HPDE6-E6E7 (cell line): ENCODE measurements around the gene CIAO3.
"Not testable (repeated sequence)": the region's sequence is repeated elsewhere in the genome, so short reads cannot be mapped to it uniquely, and the experiment has no call there.

Source experiments
- DNase-seq: peaks from one replicate; pipeline ENCODE4 v3.0.0; 2011; ENCODE audit warnings: missing footprints; ENCODE audit errors: extremely low spot score

The CIAO3 gene

DNA sequence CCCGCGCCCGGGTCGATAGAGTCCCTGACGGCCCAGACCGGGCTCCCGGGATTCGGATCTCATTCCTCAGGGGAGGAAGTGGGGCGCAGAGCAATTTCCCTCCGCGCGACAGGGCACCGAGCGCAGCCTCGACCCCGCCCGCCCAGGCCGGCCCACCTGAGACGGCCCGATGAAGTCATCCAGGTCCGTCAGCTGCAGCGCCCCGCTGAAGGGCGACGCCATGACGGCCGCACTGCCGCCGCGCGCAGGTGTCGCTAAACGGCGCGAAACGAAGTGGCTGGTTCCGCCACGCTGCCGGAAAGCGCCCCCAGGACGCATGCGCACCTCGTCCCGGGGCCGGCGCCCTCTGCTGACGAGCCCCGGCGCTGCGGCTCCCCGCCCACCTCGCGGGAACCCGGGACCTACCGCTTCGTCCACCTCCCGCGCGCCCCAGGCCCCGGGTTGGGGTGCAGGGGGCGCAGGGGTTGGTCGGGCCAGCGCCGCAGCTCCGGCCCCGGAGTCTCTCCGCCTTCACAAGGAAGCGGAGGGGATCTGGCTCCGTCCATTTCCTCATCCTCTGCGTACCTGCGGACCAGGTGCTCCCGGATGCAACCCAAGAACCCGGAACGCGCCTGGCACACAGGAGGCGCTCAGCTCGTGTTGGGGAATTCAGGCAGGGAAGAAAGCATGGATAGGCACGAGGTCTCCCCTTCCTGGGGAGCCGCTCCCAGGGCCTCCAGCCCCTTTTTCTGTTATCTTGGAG, at the start of gene CIAO3:
CIAO3 (minus strand) TSS at position 234 of the 742 bp plus-strand sequence; CDS start at position 222, 12 bp downstream.
- peak; percentile 76 for DNase-seq

DNA sequence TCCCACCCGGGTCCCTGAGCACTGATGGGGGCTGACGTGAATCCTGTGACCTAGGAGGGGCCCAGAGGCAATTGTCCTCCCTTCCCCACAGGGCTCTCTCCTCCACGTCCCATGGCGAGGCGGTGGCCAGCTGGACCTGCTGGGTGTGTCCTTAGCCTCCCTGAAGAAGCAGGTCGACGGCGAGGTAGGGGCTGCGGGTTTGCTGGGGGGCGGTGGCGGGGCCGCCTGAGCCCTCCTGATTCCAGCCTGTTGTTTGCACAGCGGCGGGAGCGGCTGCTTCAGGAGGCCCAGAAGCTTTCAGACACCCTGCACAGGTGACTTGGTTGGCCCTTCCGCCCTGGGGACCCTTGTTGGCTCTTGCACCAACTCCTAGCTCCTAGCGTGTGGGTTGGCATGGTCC, 49.3 kb upstream of the CIAO3 start:
- DNase-seq: no peak

DNA sequence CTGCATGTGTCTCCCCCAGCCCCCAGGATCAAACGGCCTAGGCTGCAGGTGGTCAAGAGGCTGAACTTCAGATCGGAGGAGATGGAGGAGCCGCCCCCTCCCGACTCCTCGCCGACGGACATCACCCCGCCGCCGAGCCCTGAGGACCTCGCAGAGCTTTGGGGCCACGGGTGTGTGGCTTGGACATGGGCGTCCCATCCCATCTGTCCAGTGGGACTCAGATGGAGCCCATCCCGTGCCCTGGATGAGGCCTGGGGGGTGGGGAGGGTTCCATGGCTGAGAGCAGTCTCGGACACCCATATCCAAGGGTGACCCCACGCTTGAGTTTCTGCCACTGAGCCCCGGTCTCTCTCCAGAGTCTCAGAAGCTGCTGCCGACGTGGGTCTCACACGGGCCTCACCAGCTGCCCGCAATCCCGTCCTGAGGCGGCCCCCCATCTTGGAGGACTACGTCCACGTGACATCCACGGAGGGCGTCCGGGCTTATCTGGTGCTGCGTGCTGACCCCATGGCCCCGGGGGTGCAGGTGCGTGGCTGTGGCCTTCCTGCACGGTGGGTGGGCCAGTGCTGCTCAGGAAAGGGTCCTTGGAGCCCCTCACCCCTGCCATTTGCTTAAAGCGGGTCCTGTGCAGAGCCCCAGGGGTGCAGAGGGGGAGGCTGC, 48.5 kb upstream of the CIAO3 start:
- DNase-seq: no peak

DNA sequence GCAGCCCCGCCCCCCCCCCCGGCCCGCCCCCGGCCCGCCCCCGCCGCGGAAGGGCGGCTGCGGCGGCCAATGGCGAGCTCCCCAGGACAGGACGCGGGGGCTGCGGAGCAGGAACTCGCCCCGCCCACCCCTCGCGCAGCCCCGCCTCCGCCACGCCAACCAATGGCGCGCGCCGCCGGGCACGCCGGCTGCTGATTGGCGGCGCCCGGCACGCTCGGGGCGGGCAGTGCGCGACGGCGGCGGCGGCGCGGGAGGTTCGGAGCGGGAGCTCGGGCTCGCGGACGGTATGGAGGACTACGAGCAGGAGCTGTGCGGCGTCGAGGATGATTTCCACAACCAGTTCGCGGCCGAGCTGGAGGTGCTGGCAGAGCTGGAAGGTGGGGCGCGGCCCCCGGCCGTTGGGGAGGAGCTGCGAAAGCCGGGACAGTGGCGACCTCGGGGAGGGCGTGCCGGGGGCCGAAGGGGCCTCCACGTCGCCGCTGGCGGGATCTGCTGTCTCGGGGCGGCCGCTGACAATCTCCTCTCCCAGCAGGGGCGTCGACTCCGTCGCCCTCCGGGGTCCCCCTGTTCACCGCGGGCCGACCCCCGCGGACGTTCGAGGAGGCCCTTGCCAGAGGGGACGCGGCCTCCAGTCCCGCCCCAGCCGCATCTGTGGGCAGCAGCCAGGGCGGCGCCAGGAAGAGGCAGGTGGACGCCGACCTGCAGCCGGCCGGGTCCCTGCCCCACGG, 47.8 kb upstream of the CIAO3 start, which contains the start of gene CHTF18:
CHTF18 (plus strand) TSS at position 222 of the 728 bp plus-strand sequence; CDS start at position 287, 65 bp downstream.
- DNase-seq: peak; percentile 92

DNA sequence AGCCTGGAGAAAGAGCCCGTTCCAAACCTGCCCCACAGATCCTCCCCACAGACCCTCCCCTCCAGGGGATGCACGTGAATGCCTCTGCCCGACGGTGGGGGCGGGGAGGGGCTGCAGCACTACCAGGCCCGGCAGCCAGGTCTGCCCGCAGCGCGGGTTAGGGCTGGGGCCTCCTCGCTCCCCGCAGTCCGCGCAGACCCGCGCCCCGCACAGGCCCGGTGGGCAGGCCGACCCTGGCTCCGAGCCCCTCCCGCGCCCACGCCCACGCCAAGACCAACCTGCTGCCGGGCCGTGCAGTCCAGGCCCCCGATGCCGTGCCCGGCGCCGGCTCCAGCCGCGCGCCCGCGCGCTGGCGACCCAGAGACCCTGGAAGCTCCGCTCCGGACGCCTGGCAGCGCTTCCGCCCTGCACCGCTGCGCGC, 47.2 kb upstream of the CIAO3 start, which contains the start of gene RPUSD1:
RPUSD1 (minus strand) TSS at position 404 of the 421 bp plus-strand sequence. CDS start 644 bp downstream, outside the sequence.
- DNase-seq: no peak

DNA sequence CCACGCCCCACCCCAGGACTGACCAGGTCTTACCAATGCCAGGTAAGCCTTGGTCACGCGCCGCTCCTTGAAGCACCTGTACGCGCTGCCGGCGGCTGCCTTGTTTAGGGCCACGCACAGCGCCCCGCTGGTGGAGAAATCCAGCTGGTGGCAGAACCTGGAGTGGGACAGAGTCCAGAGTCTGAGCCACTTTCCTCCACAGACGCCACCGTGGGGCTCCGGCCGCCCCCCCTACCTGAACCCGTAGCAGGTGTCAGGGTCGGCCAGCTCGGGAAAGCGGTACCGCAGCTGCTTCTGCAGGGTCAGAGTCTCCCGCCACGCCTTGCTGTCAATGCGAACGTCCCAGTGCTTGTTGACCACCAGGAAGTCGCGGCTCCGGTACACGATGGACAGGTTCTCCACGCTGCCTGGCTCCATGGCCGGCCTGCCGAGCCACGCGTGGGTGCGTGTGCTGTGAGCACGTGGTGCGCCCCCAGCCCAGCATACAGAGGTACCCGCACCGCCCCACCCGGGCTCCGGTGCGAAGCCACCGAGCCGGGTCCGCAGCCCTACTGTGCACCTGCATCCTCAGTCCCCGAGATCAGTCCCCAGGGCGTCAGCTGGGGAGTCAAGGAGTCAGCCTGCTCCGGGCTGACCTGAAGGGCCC, 46.6 kb upstream of the CIAO3 start:
- no peak for DNase-seq

DNA sequence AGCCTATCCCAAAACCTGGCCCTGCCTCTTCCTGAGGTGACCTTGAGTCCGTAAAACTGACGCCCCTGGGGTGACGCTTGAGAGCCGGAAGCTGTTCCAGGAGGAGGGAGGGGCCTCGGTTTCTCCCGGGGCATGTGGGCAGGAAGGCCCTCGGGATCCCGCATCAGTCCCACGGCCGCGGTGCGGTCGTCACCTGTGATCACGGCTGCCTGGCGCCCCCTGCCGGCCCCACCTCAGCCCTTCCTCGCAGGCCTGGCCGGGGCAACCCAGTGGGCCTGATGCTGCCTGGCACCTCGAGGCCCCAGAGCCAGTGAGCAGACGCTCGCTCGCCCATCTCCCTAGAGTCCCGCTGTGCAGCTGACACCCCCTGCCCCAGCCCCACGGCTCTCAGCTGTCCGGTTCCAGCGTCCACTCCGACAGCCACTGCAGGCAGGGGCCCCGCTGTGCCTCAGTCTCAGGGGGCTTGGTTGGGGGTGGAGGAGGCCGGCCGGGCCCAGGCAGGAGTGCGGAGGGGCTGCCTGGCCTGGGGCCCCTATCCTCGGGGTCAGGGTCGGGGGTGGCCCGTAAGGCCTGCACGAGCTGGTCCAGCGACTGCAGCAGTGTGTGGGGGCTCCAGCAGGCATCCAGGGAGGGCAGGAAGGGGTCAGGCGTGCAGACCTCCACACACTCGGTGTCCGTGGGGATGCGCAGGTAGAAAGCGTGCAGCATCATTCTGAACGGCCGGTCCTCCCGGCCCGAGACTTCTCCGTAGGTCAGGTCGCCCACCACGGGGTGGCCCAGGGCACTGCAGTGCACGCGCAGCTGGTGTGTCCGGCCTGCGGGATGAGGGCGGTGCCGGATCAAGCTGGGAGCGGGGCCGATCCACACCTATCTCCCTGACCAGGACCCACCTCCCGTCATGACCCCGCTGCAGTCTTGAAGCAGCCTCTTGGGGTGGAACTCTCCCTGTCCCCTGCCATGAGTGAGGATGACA, 45.1 kb upstream of the CIAO3 start:
- DNase-seq: no peak

DNA sequence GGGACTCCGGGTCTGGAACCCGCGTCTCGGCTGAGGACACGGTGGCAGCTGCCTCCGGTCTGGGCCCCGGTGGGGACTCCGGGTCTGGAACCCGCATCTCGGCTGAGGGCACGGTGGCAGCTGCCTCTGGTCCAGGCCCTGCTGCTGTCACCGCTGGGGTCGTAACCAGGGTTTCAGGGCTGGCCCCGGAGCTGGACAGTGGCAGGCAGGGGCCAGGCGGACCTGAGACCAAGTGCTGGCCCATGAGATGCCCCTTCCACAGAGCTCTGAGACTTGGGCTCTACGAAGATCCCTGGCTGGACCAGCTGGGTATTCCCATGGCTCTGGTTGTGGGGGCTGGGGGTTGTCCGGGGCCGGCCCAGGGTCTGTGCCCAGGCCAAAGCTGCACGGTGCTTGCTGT, 43.6 kb upstream of the CIAO3 start:
- no peak for DNase-seq

DNA sequence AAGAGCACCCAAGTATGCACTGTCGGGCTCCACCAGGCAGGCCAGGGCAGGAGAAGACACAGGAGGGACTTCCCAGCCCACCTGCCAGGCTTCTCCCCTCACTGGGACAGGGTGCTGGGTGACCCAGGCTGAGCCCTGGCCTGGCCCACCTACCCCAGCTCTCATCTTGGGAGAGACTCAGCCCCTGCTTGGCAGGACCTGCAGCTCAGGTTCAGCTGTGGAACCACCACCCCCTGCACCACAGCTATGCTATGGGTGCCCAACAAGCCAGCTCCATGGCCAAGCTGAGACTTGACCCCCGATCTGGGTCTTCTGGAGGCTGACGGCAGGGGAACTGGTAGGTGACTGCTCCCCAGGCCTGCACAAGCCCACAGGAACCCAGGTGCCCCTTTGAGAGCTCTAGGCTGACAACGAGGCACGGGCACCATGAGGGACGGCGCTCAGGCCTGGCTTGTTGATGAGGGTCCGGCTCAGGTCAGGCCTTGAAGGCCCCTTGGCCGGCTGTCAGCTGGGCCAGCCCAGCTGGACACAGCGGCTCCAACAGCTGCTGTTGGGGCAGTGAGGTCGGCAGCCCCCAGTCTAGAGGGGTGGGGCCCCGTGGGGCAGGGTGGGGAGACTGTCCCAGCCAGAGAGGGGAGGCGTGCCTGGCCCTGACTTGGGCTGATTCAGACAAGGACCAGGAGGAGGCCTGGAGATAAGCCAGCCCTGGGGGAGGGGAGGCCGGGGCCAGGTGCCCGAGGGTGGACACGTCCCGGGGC, 42.8 kb upstream of the CIAO3 start:
- no peak for DNase-seq

DNA sequence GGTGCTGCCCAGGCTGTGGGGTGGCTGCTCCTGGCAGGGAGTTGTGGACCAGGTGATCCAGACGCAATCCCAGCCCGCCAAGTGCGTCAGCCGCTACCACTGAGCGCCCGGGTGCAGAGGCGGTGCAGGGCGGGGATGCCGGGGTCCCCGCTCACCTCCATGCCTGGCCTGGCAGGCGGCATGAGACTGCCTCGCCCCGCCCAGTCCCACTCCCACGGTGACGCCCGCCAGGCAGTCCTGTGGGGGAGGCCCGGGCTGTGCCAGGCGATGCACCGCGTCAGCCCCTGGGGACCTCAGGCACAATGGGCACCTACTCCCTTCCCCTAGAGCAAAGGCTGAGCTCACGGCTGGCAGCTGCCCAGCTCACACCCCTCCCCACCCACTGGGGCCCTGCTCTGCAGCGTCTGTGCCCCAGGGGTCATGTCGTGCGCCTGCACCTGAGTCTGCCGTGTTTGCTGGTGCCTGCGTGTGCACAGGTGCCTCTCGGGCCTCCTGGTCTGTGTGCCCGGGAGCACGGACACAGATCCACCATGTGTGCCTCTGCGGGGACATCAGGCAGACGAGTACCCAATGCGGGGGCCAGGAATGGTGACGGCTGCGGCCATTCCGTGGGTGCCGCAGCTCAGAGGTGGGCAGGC, 42.1 kb upstream of the CIAO3 start:
- DNase-seq: peak; percentile 64

DNA sequence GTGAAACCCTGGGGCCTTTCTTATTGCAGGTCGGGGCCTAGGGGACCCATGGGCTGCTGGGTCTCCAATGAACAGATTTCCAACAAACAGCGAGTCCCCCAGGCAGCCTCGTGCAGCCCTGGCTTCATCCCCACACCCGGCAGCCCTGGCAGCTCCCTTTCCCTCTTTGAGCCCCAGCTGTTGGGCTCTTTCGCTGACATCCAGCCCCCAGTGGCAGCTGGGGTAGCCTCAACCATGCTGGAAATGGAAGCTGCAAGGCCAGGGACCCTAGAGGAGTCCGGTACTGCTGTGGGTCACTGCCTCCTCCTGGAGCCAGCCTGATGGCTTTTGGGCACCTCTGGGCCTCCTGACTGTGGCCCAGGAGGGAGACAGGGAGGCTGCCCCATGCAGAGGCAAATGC, 41.5 kb upstream of the CIAO3 start:
- DNase-seq: no peak

DNA sequence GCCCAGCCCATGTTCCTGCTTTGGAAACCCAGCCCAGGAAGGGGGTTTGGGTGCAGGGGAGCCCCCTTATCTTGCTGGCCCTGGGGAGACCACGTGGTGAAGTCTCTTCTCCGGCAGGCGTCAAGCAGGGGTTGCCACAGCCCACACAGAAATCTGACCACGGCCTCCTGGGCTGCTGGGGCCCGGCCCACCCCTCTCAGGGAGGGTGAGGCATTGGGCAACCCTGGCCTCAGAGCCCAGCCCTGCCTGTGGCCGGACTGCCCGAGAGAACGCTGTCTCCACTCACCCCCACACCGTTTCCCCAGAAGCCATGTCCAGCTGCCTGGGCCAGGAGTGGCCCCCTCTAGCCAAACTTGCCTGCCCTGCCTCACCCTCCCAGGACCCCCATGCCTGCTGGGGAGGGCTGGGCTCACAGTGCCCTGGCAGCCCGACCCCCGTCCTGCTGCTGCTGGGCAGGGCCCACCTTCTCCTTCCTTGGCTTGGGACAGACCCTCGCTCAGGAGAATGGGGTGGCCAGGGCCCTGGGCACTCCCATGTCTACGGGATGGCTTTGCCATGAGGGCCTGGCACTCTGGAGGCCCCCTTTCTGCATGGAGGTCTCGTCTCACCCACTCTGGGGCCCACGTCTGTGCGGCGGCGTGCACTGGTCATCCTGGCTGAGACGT, 40.7 kb upstream of the CIAO3 start:
- DNase-seq: no peak

DNA sequence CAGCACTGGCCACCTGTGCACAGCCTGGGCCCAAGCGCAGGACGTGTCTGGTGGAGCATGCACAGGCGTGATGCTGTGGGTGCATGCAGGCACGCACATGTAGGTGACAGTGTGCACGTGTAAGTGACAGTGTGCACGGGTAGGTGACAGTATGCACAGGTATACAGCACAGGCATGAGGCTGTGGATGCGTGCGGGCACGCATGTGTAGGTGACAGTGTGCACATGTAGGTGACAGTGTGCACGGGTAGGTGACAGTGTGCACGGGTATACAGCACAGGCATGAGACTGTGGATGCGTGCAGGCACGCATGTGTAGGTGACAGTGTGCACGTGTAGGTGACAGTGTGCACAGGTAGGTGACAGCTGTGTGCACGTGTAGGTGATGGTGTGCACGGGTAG, 39.5 kb upstream of the CIAO3 start:
- DNase-seq: no peak

DNA sequence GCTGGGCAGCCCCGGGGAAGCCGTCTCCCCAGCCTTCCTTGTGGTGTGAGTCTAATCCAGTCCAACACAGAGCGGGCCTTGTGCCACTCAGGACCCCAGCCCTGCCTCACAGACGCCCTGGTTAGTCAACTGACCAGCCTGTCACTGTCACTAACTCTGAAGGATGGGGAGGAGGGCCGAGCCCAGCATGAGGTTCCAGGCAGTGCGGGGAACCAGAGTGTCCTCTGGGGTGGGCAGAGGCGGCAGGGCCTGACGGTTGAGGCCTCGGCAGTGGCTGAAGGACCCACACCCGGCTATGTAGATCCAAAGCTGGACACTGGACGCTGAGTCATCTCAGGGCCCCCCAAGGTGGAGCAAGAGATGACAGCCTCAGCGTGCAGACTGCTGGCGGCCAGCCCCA, 38.8 kb upstream of the CIAO3 start:
- no peak for DNase-seq

DNA sequence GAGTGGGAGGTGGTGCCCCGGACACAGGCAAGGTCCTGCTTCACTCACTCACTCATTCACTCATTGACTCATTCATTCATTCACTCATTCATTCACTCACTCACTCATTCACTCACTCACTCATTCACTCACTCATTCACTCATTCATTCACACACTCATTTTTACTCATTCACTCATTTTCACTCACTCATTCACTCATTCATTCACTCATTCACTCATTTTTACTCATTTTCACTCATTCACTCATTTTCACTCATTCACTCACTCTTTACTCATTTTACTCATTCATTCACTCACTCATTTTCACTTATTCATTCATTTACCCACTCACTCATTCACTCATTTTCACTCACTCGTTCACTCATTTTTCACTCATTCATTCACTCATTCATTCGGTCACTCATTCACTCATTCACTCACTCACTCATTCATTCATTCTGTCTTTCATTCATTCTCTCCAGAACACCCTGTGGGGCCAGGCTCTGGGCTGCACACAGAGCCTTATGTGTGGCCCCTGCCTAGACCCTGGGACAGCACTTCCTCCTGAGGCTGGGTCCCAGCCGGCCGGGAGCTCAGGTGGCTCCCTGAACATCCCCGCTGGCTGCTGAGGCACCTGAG, 38.2 kb upstream of the CIAO3 start:
- no peak for DNase-seq

DNA sequence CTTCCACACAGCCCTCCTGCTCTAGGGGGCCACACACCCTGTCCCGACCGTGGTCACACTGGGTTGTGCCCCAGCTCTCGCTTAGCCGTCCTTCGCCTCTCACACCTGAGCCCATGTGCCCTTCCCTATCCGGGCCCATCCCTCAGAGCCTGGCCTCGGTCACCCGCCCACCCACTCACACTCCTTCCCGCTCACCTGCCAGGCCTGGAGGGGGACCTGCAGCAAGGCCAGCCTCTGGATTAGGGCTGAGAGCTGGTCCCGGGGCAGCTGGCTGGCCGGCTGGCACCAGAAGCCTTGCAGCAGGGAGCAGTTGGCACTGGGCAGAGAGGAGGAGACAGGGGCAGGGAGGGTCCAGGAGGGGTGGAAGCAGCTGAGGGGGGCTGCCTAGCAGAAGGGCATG, 37.6 kb upstream of the CIAO3 start:
- DNase-seq: no peak

DNA sequence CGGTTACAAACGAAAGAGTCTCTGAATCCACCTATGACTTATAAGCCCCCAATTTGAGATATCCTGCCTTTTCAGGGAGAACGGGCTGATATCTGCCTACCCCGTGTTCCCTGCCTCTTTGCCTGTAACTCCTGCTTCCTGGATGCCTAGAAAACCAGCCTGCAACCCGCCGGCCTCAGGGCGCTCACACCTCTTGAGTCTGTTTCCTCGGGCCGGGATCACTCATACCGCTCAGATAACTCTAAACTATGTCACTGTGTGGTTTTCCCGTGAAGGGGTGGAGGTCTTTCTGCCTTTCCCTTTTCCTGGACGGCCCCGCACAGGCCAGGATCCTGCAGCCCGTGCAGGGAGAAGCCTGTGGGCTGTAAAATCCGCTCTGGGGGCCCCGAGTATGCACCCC, 37.0 kb upstream of the CIAO3 start:
- DNase-seq: no peak

DNA sequence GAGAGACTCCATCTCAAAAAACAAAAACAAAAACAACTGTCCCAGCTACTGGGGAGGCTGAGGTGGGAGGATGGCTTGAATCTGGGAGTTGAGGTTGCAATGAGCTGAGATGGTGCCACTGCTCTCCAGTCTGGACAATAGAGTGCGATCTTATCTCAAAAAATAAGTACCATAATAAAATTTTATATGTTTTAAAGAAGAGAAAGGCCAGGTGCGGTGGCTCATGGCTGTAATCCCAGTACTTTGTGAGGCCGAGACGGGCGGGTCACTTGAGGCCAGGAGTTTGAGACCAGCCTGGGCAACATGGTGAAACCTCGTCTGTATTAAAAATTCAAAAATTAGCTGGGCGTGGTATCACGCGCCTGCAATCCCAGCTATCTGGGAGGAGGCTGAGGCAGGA, 36.0 kb upstream of the CIAO3 start:
- DNase-seq: no peak

DNA sequence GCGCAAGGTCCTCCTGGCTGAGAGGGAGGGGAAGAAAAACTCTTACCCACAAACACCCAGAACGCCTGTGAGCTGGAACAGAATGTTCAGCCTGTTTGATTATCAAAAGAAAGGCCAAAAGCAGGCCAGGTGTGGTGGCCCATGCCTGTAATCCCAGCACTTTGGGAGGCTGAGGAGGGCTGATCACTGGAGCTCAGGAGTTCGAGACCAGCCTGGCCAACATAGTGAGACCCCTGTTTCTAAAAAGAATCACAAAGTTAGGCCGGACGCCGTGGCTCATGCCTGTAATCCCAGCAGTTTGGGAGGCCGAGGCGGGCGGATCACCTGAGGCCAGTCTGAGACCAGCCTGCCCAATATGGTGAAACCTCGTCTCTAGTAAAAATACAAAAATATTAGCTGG, 35.5 kb upstream of the CIAO3 start:
- not testable (repeated sequence) for DNase-seq
